ENCODE results near the gene ZNF790.
"Not testable (repeated sequence)": the region's sequence is repeated elsewhere in the genome, so short reads cannot be mapped to it uniquely, and the experiment has no call there.

ZNF790 gene

GRCh38 chr19:36796714-36796992 is 41.5 kb downstream of the ZNF790 start:
- Histone ChIP-seq H3K4me3 (ENCODE audit: low read length in 2 of 2) (peak overlapping the region in 1 of 2 donors; percentile 73), H3K4ac (ENCODE audit: low read length) (no peak overlapping the region), H3K4me2 (ENCODE audit: insufficient read depth, low read length, poor library complexity, severe bottlenecking) (no peak overlapping the region), H3K23ac (ENCODE audit: low read depth, low read length, poor library complexity) (no peak overlapping the region), H3K27me3 (ENCODE audit: control insufficient read depth in 3 of 3, insufficient read depth in 3 of 3, low read depth in 1 of 3, low read length in 3 of 3) (no peaks in the 10 kb centered on the region), H3K18ac (ENCODE audit: low read length) (no peak overlapping the region), H3K27ac (replicated peaks; ENCODE audit: low read length) (peak overlapping the region; percentile 20), H3K4me1 (ENCODE audit: control insufficient read depth in 2 of 2, insufficient read depth in 1 of 2, low read depth in 1 of 2, low read length in 2 of 2) (no peaks in the 10 kb centered on the region), H2AK5ac (ENCODE audit: low read depth, low read length) (no peak overlapping the region), H4K91ac (ENCODE audit: low read depth, low read length, poor library complexity) (no peak overlapping the region), H3K9ac (ENCODE audit: low read depth, low read length, poor library complexity) (no peak overlapping the region), H2BK5ac (ENCODE audit: low read length) (no peak overlapping the region), H3K9me3 (replicated peaks in 1 of 2; ENCODE audit: control insufficient read depth in 2 of 2, insufficient read depth in 1 of 2, low read depth in 1 of 2, low read length in 2 of 2) (peaks cover 4 to 13% of the 10 kb centered on the region in 2 donors), H2BK120ac (ENCODE audit: low read depth, low read length) (no peak overlapping the region), H2BK15ac (ENCODE audit: low read length) (no peak overlapping the region), H3K36me3 (replicated peaks in 1 of 2; ENCODE audit: control insufficient read depth in 2 of 2, insufficient read depth in 2 of 2, low read length in 2 of 2) (peaks cover 0 to 1% of the 10 kb centered on the region in 2 donors), H2AFZ (ENCODE audit: low read length) (no peak overlapping the region), H3K14ac (ENCODE audit: low read length) (no peak overlapping the region), H2BK12ac (ENCODE audit: low read length) (no peak overlapping the region), H4K8ac (ENCODE audit: low read depth, low read length) (no peak overlapping the region), H3K79me1 (ENCODE audit: low read depth, low read length) (peaks cover 1% of the 10 kb centered on the region)
- no peak for DNase-seq (ENCODE audit: low spot score)
- WGBS, 2 donors (ENCODE audit: extremely low coverage in 2 of 2, insufficient read length in 2 of 2, insufficient replicate concordance in 1 of 2) = no CpG with 5 or more reads among the region's 19 CpGs

- peak overlapping the region; percentile 59 for H3K18ac ChIP-seq (ENCODE audit: low read length)
- not testable (repeated sequence) for H3K36me3 ChIP-seq (replicated peaks in 1 of 2; ENCODE audit: control insufficient read depth in 2 of 2, insufficient read depth in 2 of 2, low read length in 2 of 2); H3K27me3 ChIP-seq (ENCODE audit: control insufficient read depth in 3 of 3, insufficient read depth in 3 of 3, low read depth in 1 of 3, low read length in 3 of 3); H2AK5ac ChIP-seq (ENCODE audit: low read depth, low read length); H4K91ac ChIP-seq (ENCODE audit: low read depth, low read length, poor library complexity); H2BK15ac ChIP-seq (ENCODE audit: low read length); H2BK120ac ChIP-seq (ENCODE audit: low read depth, low read length); H3K23ac ChIP-seq (ENCODE audit: low read depth, low read length, poor library complexity); H2BK12ac ChIP-seq (ENCODE audit: low read length); H3K4ac ChIP-seq (ENCODE audit: low read length); H3K79me1 ChIP-seq (ENCODE audit: low read depth, low read length); H2AFZ ChIP-seq (ENCODE audit: low read length); DNase-seq (ENCODE audit: low spot score); H3K4me3 ChIP-seq (ENCODE audit: low read length in 2 of 2); H3K14ac ChIP-seq (ENCODE audit: low read length); H2BK5ac ChIP-seq (ENCODE audit: low read length); H4K8ac ChIP-seq (ENCODE audit: low read depth, low read length); H3K4me1 ChIP-seq (ENCODE audit: control insufficient read depth in 2 of 2, insufficient read depth in 1 of 2, low read depth in 1 of 2, low read length in 2 of 2)
- peak overlapping the region; percentile 31 for H3K4me2 ChIP-seq (ENCODE audit: insufficient read depth, low read length, poor library complexity, severe bottlenecking)
- peaks cover 3 to 13% of the 10 kb centered on the region in 2 donors for H3K9me3 ChIP-seq (replicated peaks in 1 of 2; ENCODE audit: control insufficient read depth in 2 of 2, insufficient read depth in 1 of 2, low read depth in 1 of 2, low read length in 2 of 2)
- peak overlapping the region; percentile 63 for H3K27ac ChIP-seq (replicated peaks; ENCODE audit: low read length)
- no CpG with 5 or more reads among the region's 34 CpGs for WGBS, 2 donors (ENCODE audit: extremely low coverage in 2 of 2, insufficient read length in 2 of 2, insufficient replicate concordance in 1 of 2)
- H3K9ac ChIP-seq (ENCODE audit: low read depth, low read length, poor library complexity) = peak overlapping the region; percentile 63
These were observed 46.6 kb downstream of the ZNF790 start for GRCh38 chr19:36791420-36792141.

- DNase-seq (ENCODE audit: low spot score) = no peak
- Histone ChIP-seq H2AFZ (ENCODE audit: low read length) (no peak overlapping the region), H2BK120ac (ENCODE audit: low read depth, low read length) (no peak overlapping the region), H4K91ac (ENCODE audit: low read depth, low read length, poor library complexity) (no peak overlapping the region), H3K27ac (replicated peaks; ENCODE audit: low read length) (no peak overlapping the region), H3K36me3 (replicated peaks in 1 of 2; ENCODE audit: control insufficient read depth in 2 of 2, insufficient read depth in 2 of 2, low read length in 2 of 2) (peaks cover 4 to 8% of the 10 kb centered on the region in 2 donors), H3K4ac (ENCODE audit: low read length) (no peak overlapping the region), H3K14ac (ENCODE audit: low read length) (no peak overlapping the region), H2BK12ac (ENCODE audit: low read length) (no peak overlapping the region), H4K8ac (ENCODE audit: low read depth, low read length) (no peak overlapping the region), H3K4me3 (ENCODE audit: low read length in 2 of 2) (no peak overlapping the region), H3K23ac (ENCODE audit: low read depth, low read length, poor library complexity) (peak overlapping the region; percentile 91), H3K27me3 (ENCODE audit: control insufficient read depth in 3 of 3, insufficient read depth in 3 of 3, low read depth in 1 of 3, low read length in 3 of 3) (no peaks in the 10 kb centered on the region), H2AK5ac (ENCODE audit: low read depth, low read length) (no peak overlapping the region), H3K4me1 (ENCODE audit: control insufficient read depth in 2 of 2, insufficient read depth in 1 of 2, low read depth in 1 of 2, low read length in 2 of 2) (no peaks in the 10 kb centered on the region), H3K9me3 (replicated peaks in 1 of 2; ENCODE audit: control insufficient read depth in 2 of 2, insufficient read depth in 1 of 2, low read depth in 1 of 2, low read length in 2 of 2) (peaks cover 8 to 33% of the 10 kb centered on the region in 2 donors), H3K18ac (ENCODE audit: low read length) (no peak overlapping the region), H2BK15ac (ENCODE audit: low read length) (no peak overlapping the region), H2BK5ac (ENCODE audit: low read length) (no peak overlapping the region), H3K79me1 (ENCODE audit: low read depth, low read length) (peaks cover 6% of the 10 kb centered on the region), H3K9ac (ENCODE audit: low read depth, low read length, poor library complexity) (no peak overlapping the region), H3K4me2 (ENCODE audit: insufficient read depth, low read length, poor library complexity, severe bottlenecking) (no peak overlapping the region)
- no CpG with 5 or more reads among the region's 38 CpGs for WGBS, 2 donors (ENCODE audit: extremely low coverage in 2 of 2, insufficient read length in 2 of 2, insufficient replicate concordance in 1 of 2)
These were observed 62.4 kb downstream of the ZNF790 start for GRCh38 chr19:36775768-36776167.

GRCh38 chr19:36773223-36773579 is 65.0 kb downstream of the ZNF790 start:
- Histone ChIP-seq H3K79me1 (ENCODE audit: low read depth, low read length) (peaks cover 8% of the 10 kb centered on the region), H3K14ac (ENCODE audit: low read length) (no peak overlapping the region), H3K4ac (ENCODE audit: low read length) (no peak overlapping the region), H3K4me1 (ENCODE audit: control insufficient read depth in 2 of 2, insufficient read depth in 1 of 2, low read depth in 1 of 2, low read length in 2 of 2) (no peaks in the 10 kb centered on the region), H2BK5ac (ENCODE audit: low read length) (no peak overlapping the region), H2BK120ac (ENCODE audit: low read depth, low read length) (no peak overlapping the region), H3K4me2 (ENCODE audit: insufficient read depth, low read length, poor library complexity, severe bottlenecking) (peak overlapping the region; percentile 76), H3K4me3 (ENCODE audit: low read length in 2 of 2) (peak overlapping the region; percentile 68 to 93), H3K23ac (ENCODE audit: low read depth, low read length, poor library complexity) (no peak overlapping the region), H3K36me3 (replicated peaks in 1 of 2; ENCODE audit: control insufficient read depth in 2 of 2, insufficient read depth in 2 of 2, low read length in 2 of 2) (peaks cover 8 to 22% of the 10 kb centered on the region in 2 donors), H3K27me3 (ENCODE audit: control insufficient read depth in 3 of 3, insufficient read depth in 3 of 3, low read depth in 1 of 3, low read length in 3 of 3) (no peaks in the 10 kb centered on the region), H2AFZ (ENCODE audit: low read length) (peak overlapping the region; percentile 94), H2BK12ac (ENCODE audit: low read length) (no peak overlapping the region), H3K9me3 (replicated peaks in 1 of 2; ENCODE audit: control insufficient read depth in 2 of 2, insufficient read depth in 1 of 2, low read depth in 1 of 2, low read length in 2 of 2) (peaks cover 11 to 50% of the 10 kb centered on the region in 2 donors), H2AK5ac (ENCODE audit: low read depth, low read length) (no peak overlapping the region), H4K91ac (ENCODE audit: low read depth, low read length, poor library complexity) (no peak overlapping the region), H3K9ac (ENCODE audit: low read depth, low read length, poor library complexity) (peak overlapping the region; percentile 86), H4K8ac (ENCODE audit: low read depth, low read length) (no peak overlapping the region), H3K18ac (ENCODE audit: low read length) (peak overlapping the region; percentile 76), H3K27ac (replicated peaks; ENCODE audit: low read length) (peak overlapping the region; percentile 24), H2BK15ac (ENCODE audit: low read length) (no peak overlapping the region)
- no CpG with 5 or more reads among the region's 15 CpGs for WGBS, 2 donors (ENCODE audit: extremely low coverage in 2 of 2, insufficient read length in 2 of 2, insufficient replicate concordance in 1 of 2)
- DNase-seq (ENCODE audit: low spot score) = no peak
